IPS-15b (cell line): Measurements from ENCODE around the gene ABHD16B.

Experiments used
- H3K27me3 ChIP-seq: one replicate; pipeline ENCODE4 v1.6.1; 2013; ENCODE audit warnings: low read length; ENCODE audit not compliant: control insufficient read depth, insufficient read depth
- H3K36me3 ChIP-seq: one replicate; pipeline ENCODE4 v1.6.1; 2013; ENCODE audit warnings: low read length; ENCODE audit not compliant: control insufficient read depth, insufficient read depth
- H3K4me1 ChIP-seq: one replicate; pipeline ENCODE4 v1.6.1; 2013; ENCODE audit warnings: mild to moderate bottlenecking, low read length; ENCODE audit not compliant: control insufficient read depth, insufficient read depth
- H3K4me3 ChIP-seq: one replicate; pipeline ENCODE4 v1.5.1; 2013; ENCODE audit warnings: low read depth, low read length
- H3K9ac ChIP-seq: one replicate; pipeline ENCODE4 v1.6.1; 2013; ENCODE audit warnings: low read depth, mild to moderate bottlenecking, low read length
- H3K9me3 ChIP-seq: one replicate; pipeline ENCODE4 v1.6.1; 2013; ENCODE audit warnings: mild to moderate bottlenecking, low read length; ENCODE audit not compliant: control insufficient read depth, insufficient read depth

Gene ABHD16B

GRCh38 chr20:63861365-63861934, at the start of gene ABHD16B:
TSS of gene ABHD16B (plus strand) at chr20:63861498. CDS start at chr20:63861541, 43 bp downstream.
- H3K4me3 ChIP-seq = no peak within 1 kb of the TSS
- H3K9ac ChIP-seq = peak within 1 kb of the TSS; percentile 5
- peaks cover 19% of the 10 kb centered on the region for H3K4me1 ChIP-seq
- H3K27me3 ChIP-seq = no peaks in the 10 kb centered on the region
- no peaks in the 10 kb centered on the region for H3K9me3 ChIP-seq
- peaks cover 16% of the 10 kb centered on the region for H3K36me3 ChIP-seq

GRCh38 chr20:63814891-63815614, 46.2 kb upstream of the ABHD16B start:
- no peak overlapping the region for H3K4me3 ChIP-seq
- no peaks in the 10 kb centered on the region for H3K9me3 ChIP-seq
- H3K4me1 ChIP-seq = no peaks in the 10 kb centered on the region
- no peak overlapping the region for H3K9ac ChIP-seq
- no peaks in the 10 kb centered on the region for H3K27me3 ChIP-seq
- H3K36me3 ChIP-seq = peaks cover 5% of the 10 kb centered on the region

GRCh38 chr20:63815615-63816253, 45.6 kb upstream of the ABHD16B start:
- Histone ChIP-seq H3K9me3 (no peaks in the 10 kb centered on the region), H3K4me1 (no peaks in the 10 kb centered on the region), H3K4me3 (no peak overlapping the region), H3K9ac (no peak overlapping the region), H3K27me3 (no peaks in the 10 kb centered on the region), H3K36me3 (peaks cover 5% of the 10 kb centered on the region)

- Histone ChIP-seq H3K27me3 (no peaks in the 10 kb centered on the region), H3K9me3 (no peaks in the 10 kb centered on the region), H3K4me1 (peaks cover 4% of the 10 kb centered on the region), H3K36me3 (peaks cover 5% of the 10 kb centered on the region), H3K4me3 (no peak overlapping the region), H3K9ac (no peak overlapping the region)
Measured at GRCh38 chr20:63819224-63819921, 41.9 kb upstream of the ABHD16B start.

GRCh38 chr20:63821811-63822210, 39.5 kb upstream of the ABHD16B start:
- no peak overlapping the region for H3K4me3 ChIP-seq
- peaks cover 4% of the 10 kb centered on the region for H3K4me1 ChIP-seq
- H3K9me3 ChIP-seq = no peaks in the 10 kb centered on the region
- no peak overlapping the region for H3K9ac ChIP-seq
- H3K36me3 ChIP-seq = no peaks in the 10 kb centered on the region
- H3K27me3 ChIP-seq = no peaks in the 10 kb centered on the region

- H3K9me3 ChIP-seq = no peaks in the 10 kb centered on the region
- H3K27me3 ChIP-seq = no peaks in the 10 kb centered on the region
- no peak overlapping the region for H3K9ac ChIP-seq
- H3K4me1 ChIP-seq = peaks cover 4% of the 10 kb centered on the region
- H3K36me3 ChIP-seq = no peaks in the 10 kb centered on the region
- H3K4me3 ChIP-seq = no peak overlapping the region
Measured at GRCh38 chr20:63822276-63822696, 39.0 kb upstream of the ABHD16B start.

- Histone ChIP-seq H3K27me3 (no peaks in the 10 kb centered on the region), H3K4me1 (peaks cover 4% of the 10 kb centered on the region), H3K4me3 (no peak overlapping the region), H3K9me3 (no peaks in the 10 kb centered on the region), H3K36me3 (no peaks in the 10 kb centered on the region), H3K9ac (no peak overlapping the region)
Measured at GRCh38 chr20:63823691-63824311, 37.5 kb upstream of the ABHD16B start.

GRCh38 chr20:63825331-63826118, 35.8 kb upstream of the ABHD16B start:
- no peaks in the 10 kb centered on the region for H3K36me3 ChIP-seq
- peaks cover 12% of the 10 kb centered on the region for H3K4me1 ChIP-seq
- no peak overlapping the region for H3K9ac ChIP-seq
- H3K9me3 ChIP-seq = no peaks in the 10 kb centered on the region
- no peak overlapping the region for H3K4me3 ChIP-seq
- peaks cover 8% of the 10 kb centered on the region for H3K27me3 ChIP-seq

- peaks cover 8% of the 10 kb centered on the region for H3K27me3 ChIP-seq
Measured at GRCh38 chr20:63826753-63827152, 34.5 kb upstream of the ABHD16B start.

GRCh38 chr20:63828124-63828523, 33.2 kb upstream of the ABHD16B start:
- H3K4me1 ChIP-seq = peaks cover 12% of the 10 kb centered on the region
- no peaks in the 10 kb centered on the region for H3K36me3 ChIP-seq
- peaks cover 12% of the 10 kb centered on the region for H3K27me3 ChIP-seq
- no peak overlapping the region for H3K4me3 ChIP-seq
- H3K9me3 ChIP-seq = no peaks in the 10 kb centered on the region
- no peak overlapping the region for H3K9ac ChIP-seq

More at GRCh38 chr20:63826753-63827152, 34.5 kb upstream of the ABHD16B start:
- Histone ChIP-seq H3K9ac (no peak overlapping the region), H3K4me1 (peaks cover 12% of the 10 kb centered on the region), H3K36me3 (no peaks in the 10 kb centered on the region), H3K9me3 (no peaks in the 10 kb centered on the region), H3K4me3 (no peak overlapping the region)

- Histone ChIP-seq H3K4me1 (peaks cover 12% of the 10 kb centered on the region), H3K4me3 (no peak overlapping the region), H3K9me3 (no peaks in the 10 kb centered on the region), H3K36me3 (no peaks in the 10 kb centered on the region), H3K27me3 (peaks cover 12% of the 10 kb centered on the region), H3K9ac (no peak overlapping the region)
Measured at GRCh38 chr20:63828545-63828944, 32.8 kb upstream of the ABHD16B start.
